Uterus (tissue), 2 donors: ENCODE measurements around the gene HNRNPA2B1.

ENCODE experiments used
- POLR2A ChIP-seq, 2 donors: fragments of 450-650 bp; IDR thresholded peaks; one replicate each; pipeline ENCODE4 v1.6.1; 2016; ENCODE audit warnings: antibody characterized with exemption in 2 of 2, mild to moderate bottlenecking in 1 of 2, moderate library complexity in 1 of 2
- TF ChIP-seq, protein P1 (sequence below), 4 experiments: fragments of 200-600 bp in 2 of 4; fragments of 450-650 bp in 2 of 4; sonication (generic) in 2 of 4; IDR thresholded peaks; one replicate each; pipeline ENCODE4 v1.5.1; 2016 to 2019; ENCODE audit warnings: antibody characterized with exemption in 4 of 4, mild to moderate bottlenecking in 2 of 4, moderate library complexity in 1 of 4

DNA sequence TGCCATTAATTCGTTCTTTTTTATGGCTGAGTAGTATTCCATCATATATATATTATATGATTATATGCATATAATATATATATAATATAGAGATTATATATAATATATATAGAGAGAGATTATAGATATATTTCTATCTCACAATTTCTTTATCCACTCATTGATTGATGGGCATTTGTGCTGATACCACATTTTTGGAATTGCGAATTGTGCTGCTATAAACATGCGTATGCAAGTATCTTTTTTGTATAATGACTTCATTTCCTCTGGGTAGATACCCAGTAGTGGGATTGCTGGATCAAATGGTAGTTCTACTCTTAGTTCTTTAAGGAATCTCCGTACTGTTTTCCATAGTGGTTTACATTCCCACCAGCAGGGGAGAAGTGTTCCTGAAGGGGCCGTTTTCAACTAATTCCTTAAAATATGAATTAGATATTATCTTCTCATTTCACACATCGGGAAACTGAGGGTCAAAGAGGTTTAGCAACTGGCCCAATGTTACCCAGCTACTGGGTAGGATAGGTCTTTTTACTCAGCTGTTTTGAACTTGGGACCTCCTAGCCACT is 32.0 kb downstream of the HNRNPA2B1 start:
- TF ChIP-seq, protein P1, sequence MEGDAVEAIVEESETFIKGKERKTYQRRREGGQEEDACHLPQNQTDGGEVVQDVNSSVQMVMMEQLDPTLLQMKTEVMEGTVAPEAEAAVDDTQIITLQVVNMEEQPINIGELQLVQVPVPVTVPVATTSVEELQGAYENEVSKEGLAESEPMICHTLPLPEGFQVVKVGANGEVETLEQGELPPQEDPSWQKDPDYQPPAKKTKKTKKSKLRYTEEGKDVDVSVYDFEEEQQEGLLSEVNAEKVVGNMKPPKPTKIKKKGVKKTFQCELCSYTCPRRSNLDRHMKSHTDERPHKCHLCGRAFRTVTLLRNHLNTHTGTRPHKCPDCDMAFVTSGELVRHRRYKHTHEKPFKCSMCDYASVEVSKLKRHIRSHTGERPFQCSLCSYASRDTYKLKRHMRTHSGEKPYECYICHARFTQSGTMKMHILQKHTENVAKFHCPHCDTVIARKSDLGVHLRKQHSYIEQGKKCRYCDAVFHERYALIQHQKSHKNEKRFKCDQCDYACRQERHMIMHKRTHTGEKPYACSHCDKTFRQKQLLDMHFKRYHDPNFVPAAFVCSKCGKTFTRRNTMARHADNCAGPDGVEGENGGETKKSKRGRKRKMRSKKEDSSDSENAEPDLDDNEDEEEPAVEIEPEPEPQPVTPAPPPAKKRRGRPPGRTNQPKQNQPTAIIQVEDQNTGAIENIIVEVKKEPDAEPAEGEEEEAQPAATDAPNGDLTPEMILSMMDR (IDR thresholded peaks at IDR 0.05), result no peak
- TF ChIP-seq POLR2A (IDR thresholded peaks at IDR 0.05), result no peak
